ENCODE data around the gene APBB2. TPM values are rescaled to one million over a fixed set of nuclear protein-coding genes. Genes with fewer than 3 reads are reported as not detected.

Gene APBB2
- total RNA-seq, 1 experiment from 2014 or later, result 46.0 TPM

DNA sequence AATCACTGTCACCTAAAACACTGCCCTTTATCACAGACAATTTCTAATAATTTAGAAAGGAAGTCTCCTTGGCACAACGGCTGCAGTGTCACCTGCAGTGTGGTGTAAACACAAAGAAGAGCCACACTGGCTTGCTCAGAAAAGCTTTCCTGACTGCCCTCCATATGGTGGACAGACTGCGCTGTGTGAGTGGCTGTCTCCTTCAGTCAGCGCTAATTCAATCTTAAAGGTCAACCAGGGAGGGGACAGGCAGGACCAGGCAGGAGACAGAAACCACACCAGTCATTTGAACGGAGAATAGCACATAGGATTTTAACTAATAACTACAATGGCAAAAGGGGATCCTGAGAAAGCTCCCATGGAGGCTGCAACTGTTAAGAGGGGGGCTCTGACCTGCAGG is 332.5 kb downstream of the APBB2 start:
- no peaks in the 10 kb centered on the region for H3K36me3 ChIP-seq (ENCODE audit: low read depth)
- CTCF ChIA-PET, result no interaction called here
- BruUV-seq (replicated peaks), result no TSS peak

DNA sequence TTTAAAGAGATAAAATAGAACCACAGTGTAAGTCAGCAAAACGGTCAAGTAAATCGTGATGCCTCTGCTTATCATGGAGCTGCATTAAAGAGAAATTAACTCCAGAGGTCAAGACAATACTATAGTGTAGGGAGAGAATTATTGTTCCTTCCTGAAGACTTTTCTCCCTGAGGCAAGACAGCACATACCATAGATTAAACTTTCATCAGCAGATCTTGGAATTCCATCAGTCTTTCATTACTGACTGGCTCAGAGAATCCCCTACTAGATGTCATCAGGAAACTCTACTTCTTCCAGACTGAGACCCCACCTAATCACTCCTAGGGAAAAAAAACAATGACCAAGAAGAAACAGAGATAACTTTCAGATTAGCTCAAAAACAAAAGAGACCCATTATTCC is 333.2 kb downstream of the APBB2 start:
- no peaks in the 10 kb centered on the region for H3F3A ChIP-seq (ENCODE audit: insufficient read depth, low read depth)
- BruUV-seq (replicated peaks), result no TSS peak
- no peaks in the 10 kb centered on the region for H3K27me3 ChIP-seq (ENCODE audit: insufficient read depth, low read depth)
- H3K36me3 ChIP-seq (ENCODE audit: low read depth), result no peaks in the 10 kb centered on the region
- H3K9me3 ChIP-seq (ENCODE audit: insufficient read depth, low read depth), result no peaks in the 10 kb centered on the region
- ChIA-PET POLR2A (ENCODE audit: unreplicated experiment) (no interaction called here), CTCF (no interaction called here)
- DNase-seq, result no peak
- H2AFZ ChIP-seq, result no peak overlapping the region
- H4K20me1 ChIP-seq (ENCODE audit: insufficient read depth), result no peaks in the 10 kb centered on the region
- no peaks in the 10 kb centered on the region for H3K4me1 ChIP-seq (replicated peaks; ENCODE audit: insufficient read depth)
- no peaks in the 10 kb centered on the region for H3K79me2 ChIP-seq (ENCODE audit: low read depth)
- intact Hi-C loops (cut with micrococcal nuclease; ENCODE audit: unreplicated experiment), result no loop called here
- H3K9me2 ChIP-seq (ENCODE audit: insufficient read depth), result no peaks in the 10 kb centered on the region
- H3K27ac ChIP-seq, result no peak overlapping the region
- H3K4me2 ChIP-seq, result no peak overlapping the region
- no peak for TF ChIP-seq EZH2 (IDR thresholded peaks at IDR 0.05; ENCODE audit: low read depth)
- TF ChIP-seq, protein P1, sequence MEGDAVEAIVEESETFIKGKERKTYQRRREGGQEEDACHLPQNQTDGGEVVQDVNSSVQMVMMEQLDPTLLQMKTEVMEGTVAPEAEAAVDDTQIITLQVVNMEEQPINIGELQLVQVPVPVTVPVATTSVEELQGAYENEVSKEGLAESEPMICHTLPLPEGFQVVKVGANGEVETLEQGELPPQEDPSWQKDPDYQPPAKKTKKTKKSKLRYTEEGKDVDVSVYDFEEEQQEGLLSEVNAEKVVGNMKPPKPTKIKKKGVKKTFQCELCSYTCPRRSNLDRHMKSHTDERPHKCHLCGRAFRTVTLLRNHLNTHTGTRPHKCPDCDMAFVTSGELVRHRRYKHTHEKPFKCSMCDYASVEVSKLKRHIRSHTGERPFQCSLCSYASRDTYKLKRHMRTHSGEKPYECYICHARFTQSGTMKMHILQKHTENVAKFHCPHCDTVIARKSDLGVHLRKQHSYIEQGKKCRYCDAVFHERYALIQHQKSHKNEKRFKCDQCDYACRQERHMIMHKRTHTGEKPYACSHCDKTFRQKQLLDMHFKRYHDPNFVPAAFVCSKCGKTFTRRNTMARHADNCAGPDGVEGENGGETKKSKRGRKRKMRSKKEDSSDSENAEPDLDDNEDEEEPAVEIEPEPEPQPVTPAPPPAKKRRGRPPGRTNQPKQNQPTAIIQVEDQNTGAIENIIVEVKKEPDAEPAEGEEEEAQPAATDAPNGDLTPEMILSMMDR (conservative IDR thresholded peaks at IDR 0.05), result no peak
- H3K4me3 ChIP-seq, result no peak overlapping the region

More for the DNA sequence above, 332.5 kb downstream of the APBB2 start:
- no peaks in the 10 kb centered on the region for H3K79me2 ChIP-seq (ENCODE audit: low read depth)
- no peak overlapping the region for H3K27ac ChIP-seq
- POLR2A ChIA-PET (ENCODE audit: unreplicated experiment), result no interaction called here
- no peaks in the 10 kb centered on the region for H3K27me3 ChIP-seq (ENCODE audit: insufficient read depth, low read depth)
- H3K9me3 ChIP-seq (ENCODE audit: insufficient read depth, low read depth), result no peaks in the 10 kb centered on the region
- TF ChIP-seq, protein P1 (conservative IDR thresholded peaks at IDR 0.05), result no peak
- TF ChIP-seq EZH2 (IDR thresholded peaks at IDR 0.05; ENCODE audit: low read depth), result no peak
- no peak for DNase-seq
- no peak overlapping the region for H2AFZ ChIP-seq
- H4K20me1 ChIP-seq (ENCODE audit: insufficient read depth), result no peaks in the 10 kb centered on the region
- intact Hi-C loops (cut with micrococcal nuclease; ENCODE audit: unreplicated experiment), result no loop called here
- no peak overlapping the region for H3K4me2 ChIP-seq
- H3K9me2 ChIP-seq (ENCODE audit: insufficient read depth), result no peaks in the 10 kb centered on the region
- no peak overlapping the region for H3K4me3 ChIP-seq
- no peaks in the 10 kb centered on the region for H3K4me1 ChIP-seq (replicated peaks; ENCODE audit: insufficient read depth)
- H3F3A ChIP-seq (ENCODE audit: insufficient read depth, low read depth), result no peaks in the 10 kb centered on the region

DNA sequence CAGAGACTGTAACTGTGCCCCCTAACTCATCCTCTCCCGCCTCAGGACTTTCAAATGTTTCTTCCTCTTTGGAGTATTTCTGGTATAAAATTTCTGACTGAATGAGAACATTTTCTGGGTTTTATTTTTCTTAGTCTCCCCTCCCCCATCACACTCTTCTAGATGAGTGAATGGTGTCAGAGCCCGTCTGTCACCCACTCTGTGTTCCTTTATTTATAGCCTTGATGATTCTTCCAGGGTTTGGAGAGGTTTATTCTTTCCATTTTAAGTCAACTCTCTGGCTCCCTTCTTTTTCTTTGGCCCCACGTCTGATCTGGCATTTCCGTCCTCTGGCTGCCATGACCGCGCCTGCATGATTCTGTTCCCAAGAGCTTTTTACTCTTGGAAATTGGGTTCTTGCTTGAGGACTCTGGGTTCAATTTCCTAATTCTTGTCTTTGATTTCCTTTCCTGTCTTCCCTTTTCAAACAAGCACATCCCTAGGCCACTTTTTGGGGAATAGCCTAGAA is 335.7 kb downstream of the APBB2 start:
- no peak overlapping the region for H3K4me2 ChIP-seq
- H3K36me3 ChIP-seq (ENCODE audit: low read depth), result no peaks in the 10 kb centered on the region
- no peak overlapping the region for H3K27ac ChIP-seq
- H3K79me2 ChIP-seq (ENCODE audit: low read depth), result no peaks in the 10 kb centered on the region
- CTCF ChIA-PET, result no interaction called here
- no peak overlapping the region for H3K4me3 ChIP-seq
- TF ChIP-seq EZH2 (IDR thresholded peaks at IDR 0.05; ENCODE audit: low read depth), result no peak
- TF ChIP-seq, protein P1 (conservative IDR thresholded peaks at IDR 0.05), result no peak
- H3F3A ChIP-seq (ENCODE audit: insufficient read depth, low read depth), result no peaks in the 10 kb centered on the region
- H3K9me2 ChIP-seq (ENCODE audit: insufficient read depth), result no peaks in the 10 kb centered on the region
- no peaks in the 10 kb centered on the region for H3K27me3 ChIP-seq (ENCODE audit: insufficient read depth, low read depth)
- H3K9me3 ChIP-seq (ENCODE audit: insufficient read depth, low read depth), result no peaks in the 10 kb centered on the region
- no peaks in the 10 kb centered on the region for H4K20me1 ChIP-seq (ENCODE audit: insufficient read depth)
- no TSS peak for BruUV-seq (replicated peaks)
- no peaks in the 10 kb centered on the region for H3K4me1 ChIP-seq (replicated peaks; ENCODE audit: insufficient read depth)
- POLR2A ChIA-PET (ENCODE audit: unreplicated experiment), result no interaction called here
- H2AFZ ChIP-seq, result no peak overlapping the region
- DNase-seq, result no peak
- intact Hi-C loops (cut with micrococcal nuclease; ENCODE audit: unreplicated experiment), result no loop called here
